Fibroblast of skin of left quadriceps (primary cell): ENCODE results near the gene DLGAP1.
"Not testable (repeated sequence)": the region's sequence is repeated elsewhere in the genome, so short reads cannot be mapped to it uniquely, and the experiment has no call there.

Experiments used
- DNase-seq, 2 experiments: peaks; one replicate each; pipeline ENCODE4 v3.0.0-alpha.2; 2013; ENCODE audit warnings: low read depth in 2 of 2

Gene DLGAP1

GRCh38 chr18:4385876-4386275 is 69.2 kb downstream of the DLGAP1 start:
- no peak for DNase-seq

- DNase-seq, result no peak
Observed at GRCh38 chr18:4384932-4385331, 70.2 kb downstream of the DLGAP1 start.

GRCh38 chr18:4374564-4374963 is 80.5 kb downstream of the DLGAP1 start:
- DNase-seq, result no peak

GRCh38 chr18:4369705-4370104 is 85.4 kb downstream of the DLGAP1 start:
- DNase-seq, result no peak

- DNase-seq, result no peak
Observed at GRCh38 chr18:4360221-4360715, 94.8 kb downstream of the DLGAP1 start.

GRCh38 chr18:4358618-4359017 is 96.5 kb downstream of the DLGAP1 start:
- DNase-seq, result no peak

- DNase-seq, result no peak
Observed at GRCh38 chr18:4357579-4357978, 97.5 kb downstream of the DLGAP1 start.

- DNase-seq, result no peak
Observed at GRCh38 chr18:4356929-4357328, 98.2 kb downstream of the DLGAP1 start.

- no peak for DNase-seq
Observed at GRCh38 chr18:4353853-4354418, 101.2 kb downstream of the DLGAP1 start.

GRCh38 chr18:4352746-4353551 is 102.2 kb downstream of the DLGAP1 start:
- DNase-seq, result no peak

- DNase-seq, result no peak
Observed at GRCh38 chr18:4351005-4351404, 104.1 kb downstream of the DLGAP1 start.

GRCh38 chr18:4335386-4335785 is 119.7 kb downstream of the DLGAP1 start:
- no peak for DNase-seq

GRCh38 chr18:4333043-4333442 is 122.1 kb downstream of the DLGAP1 start:
- DNase-seq, result no peak

- no peak for DNase-seq
Observed at GRCh38 chr18:4319738-4320677, 135.1 kb downstream of the DLGAP1 start.

- DNase-seq, result no peak
Observed at GRCh38 chr18:4318311-4318710, 136.8 kb downstream of the DLGAP1 start.

- DNase-seq, result not testable (repeated sequence)
Observed at GRCh38 chr18:4311945-4312344, 143.2 kb downstream of the DLGAP1 start.

- no peak for DNase-seq
Observed at GRCh38 chr18:4311136-4311535, 144.0 kb downstream of the DLGAP1 start.

GRCh38 chr18:4309227-4309626 is 145.9 kb downstream of the DLGAP1 start:
- DNase-seq, result no peak

- DNase-seq, result no peak
Observed at GRCh38 chr18:4308576-4308975, 146.5 kb downstream of the DLGAP1 start.

- DNase-seq, result no peak
Observed at GRCh38 chr18:4299395-4299794, 155.7 kb downstream of the DLGAP1 start.

- DNase-seq, result no peak
Observed at GRCh38 chr18:4293337-4293736, 161.8 kb downstream of the DLGAP1 start.

GRCh38 chr18:4292696-4293095 is 162.4 kb downstream of the DLGAP1 start:
- no peak for DNase-seq
